CD4-positive, alpha-beta T cell treated with Interleukin-15 for 1 hour (primary cell): ENCODE results near the gene SSB.
"Not testable (repeated sequence)": the region's sequence is repeated elsewhere in the genome, so short reads cannot be mapped to it uniquely, and the experiment has no call there.

Experiments used
- DNase-seq: peaks from one replicate; pipeline ENCODE4 v3.0.0-alpha.2; 2020

Gene SSB

DNA sequence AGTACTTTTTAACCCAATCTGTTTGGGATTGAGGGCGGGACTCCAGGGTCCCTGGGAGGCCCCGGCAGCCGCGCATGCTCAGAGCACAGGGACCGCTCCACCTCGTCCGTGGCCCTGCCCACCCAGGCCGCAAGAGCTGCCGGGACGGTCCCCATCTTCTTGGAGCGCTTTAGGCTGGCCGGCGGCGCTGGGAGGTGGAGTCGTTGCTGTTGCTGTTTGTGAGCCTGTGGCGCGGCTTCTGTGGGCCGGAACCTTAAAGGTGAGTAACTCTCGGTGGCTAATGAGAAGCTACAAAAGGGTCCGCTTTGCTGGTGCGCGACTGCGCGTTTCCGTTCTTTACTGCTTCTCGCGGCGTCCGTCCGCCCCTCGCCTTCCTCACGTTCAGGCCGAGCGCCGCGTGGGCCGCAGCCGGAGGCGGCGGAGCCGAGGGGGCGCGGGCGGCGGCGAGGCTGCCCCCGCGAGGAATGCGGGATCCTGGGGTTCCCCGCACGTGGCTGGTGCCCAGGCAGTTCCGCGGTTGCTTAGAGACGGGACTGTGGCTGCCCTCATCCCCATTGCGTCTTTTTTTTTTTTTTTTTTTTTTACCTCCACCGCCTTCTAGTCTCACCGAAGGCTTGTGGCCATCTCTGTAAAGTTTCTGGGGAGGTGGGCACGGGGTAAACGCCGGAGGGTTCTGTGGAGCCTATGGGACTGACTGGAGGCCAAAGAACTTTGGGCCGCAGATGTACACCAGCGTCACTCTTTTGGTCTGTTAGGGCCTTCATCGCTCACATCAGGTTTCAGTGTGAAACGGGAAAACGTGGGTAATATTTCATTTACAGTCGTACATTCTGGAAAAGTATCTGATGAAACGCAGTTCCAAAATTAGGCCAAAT is at the start of gene SSB:
Gene SSB, plus strand, starts transcription at position 154 of the 875 bp plus-strand sequence. CDS start 2,090 bp downstream, outside the sequence.
- peak; percentile 95 for DNase-seq

- no peak for DNase-seq
Observed at GRCh38 chr2:169752752-169753151, 45.9 kb upstream of the SSB start.

- DNase-seq, result no peak
Observed at GRCh38 chr2:169755083-169755870, 43.4 kb upstream of the SSB start.

GRCh38 chr2:169756342-169756741 is 42.3 kb upstream of the SSB start:
- no peak for DNase-seq

- no peak for DNase-seq
Observed at GRCh38 chr2:169757356-169757755, 41.3 kb upstream of the SSB start.

DNA sequence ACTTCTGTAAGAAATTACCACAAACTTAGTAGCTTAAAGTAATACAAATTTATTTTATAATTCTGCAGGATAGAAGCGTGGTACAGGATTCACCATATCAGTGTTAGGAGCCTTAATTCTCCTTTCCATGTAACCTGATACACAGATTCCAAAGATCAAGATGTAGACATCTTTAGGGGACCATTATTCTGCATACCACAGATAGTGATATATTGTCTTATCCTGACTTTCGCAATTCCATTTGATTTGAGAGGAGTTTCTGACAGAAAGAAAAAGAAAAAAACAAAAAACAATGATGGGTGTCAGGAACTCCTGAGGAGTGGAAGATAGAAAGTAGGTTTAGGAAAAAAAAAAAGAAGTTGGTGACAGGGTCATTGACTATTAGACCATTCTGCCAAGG is 40.9 kb upstream of the SSB start:
- no peak for DNase-seq

DNA sequence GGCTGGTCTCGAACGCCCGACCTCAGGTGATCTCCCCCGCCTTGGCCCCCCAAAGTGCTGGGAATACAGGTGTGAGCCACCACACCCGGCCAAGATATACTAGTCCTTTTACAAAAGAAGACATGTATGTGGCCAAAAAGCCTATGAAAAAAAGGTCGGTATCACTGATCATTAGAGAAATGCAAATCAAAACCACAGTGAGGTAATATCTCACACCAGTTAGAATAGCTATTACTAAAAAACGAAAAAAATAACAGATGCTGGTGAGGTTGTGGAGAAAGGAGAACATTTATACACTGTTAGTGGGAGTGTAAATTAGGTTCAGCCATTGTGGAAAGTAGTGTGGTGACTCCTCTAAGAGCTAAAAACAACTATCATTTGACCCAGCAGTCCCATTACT is 38.7 kb upstream of the SSB start:
- no peak for DNase-seq

GRCh38 chr2:169760798-169761197 is 37.9 kb upstream of the SSB start:
- DNase-seq, result not testable (repeated sequence)

DNA sequence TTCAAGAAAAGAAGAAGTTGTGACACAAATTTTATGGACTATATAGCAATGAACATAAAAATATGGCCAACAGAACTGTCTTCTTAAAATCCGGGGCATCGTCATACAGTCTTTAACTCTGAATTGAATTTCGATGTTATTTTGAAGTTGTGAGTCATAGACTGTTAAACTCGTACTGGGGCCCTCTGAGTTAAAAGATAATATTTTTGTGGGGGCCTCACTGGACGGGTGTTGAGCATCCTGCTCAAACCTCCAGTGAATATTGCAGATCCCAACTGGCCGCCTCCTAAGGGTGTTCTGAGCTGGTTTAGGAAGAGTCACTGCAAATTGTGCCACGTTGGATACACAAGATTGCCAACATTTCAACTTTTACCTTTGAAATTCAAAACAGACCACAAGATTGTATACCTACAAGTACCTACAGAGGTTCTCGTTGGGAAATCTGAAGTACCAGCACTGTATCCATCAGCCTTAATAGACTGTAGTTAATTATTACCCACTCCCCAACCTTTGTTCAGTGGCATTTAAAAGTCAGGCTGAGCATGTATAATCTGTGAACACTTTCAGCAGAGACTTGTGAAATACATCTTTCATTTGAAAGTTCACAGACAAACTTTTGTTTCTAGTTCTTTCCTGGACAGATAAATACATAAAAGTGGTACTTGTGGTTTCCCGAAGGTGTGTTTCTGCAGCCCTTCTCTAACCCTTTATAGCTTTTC is 37.3 kb upstream of the SSB start:
- no peak for DNase-seq

GRCh38 chr2:169761970-169762292 is 36.7 kb upstream of the SSB start:
- DNase-seq, result no peak

DNA sequence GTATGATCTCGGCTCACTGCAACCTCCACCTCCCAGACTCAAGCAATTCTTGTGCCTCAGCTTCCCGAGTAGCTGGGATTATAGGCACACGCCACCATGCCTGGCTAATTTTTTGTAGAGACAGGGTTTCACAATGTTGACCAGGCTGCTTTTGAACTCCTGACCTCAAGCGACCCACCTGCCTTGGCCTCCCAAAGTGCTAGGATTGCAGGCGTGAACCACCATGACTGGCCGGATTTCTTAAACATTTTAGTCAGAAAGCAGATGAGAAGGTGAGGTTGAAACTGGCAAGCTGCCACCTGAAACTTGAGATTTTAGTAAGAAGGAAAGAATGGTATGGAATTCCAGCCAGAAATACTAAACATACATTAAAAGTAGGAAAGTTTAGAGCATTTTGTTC is 33.1 kb upstream of the SSB start:
- no peak for DNase-seq

DNA sequence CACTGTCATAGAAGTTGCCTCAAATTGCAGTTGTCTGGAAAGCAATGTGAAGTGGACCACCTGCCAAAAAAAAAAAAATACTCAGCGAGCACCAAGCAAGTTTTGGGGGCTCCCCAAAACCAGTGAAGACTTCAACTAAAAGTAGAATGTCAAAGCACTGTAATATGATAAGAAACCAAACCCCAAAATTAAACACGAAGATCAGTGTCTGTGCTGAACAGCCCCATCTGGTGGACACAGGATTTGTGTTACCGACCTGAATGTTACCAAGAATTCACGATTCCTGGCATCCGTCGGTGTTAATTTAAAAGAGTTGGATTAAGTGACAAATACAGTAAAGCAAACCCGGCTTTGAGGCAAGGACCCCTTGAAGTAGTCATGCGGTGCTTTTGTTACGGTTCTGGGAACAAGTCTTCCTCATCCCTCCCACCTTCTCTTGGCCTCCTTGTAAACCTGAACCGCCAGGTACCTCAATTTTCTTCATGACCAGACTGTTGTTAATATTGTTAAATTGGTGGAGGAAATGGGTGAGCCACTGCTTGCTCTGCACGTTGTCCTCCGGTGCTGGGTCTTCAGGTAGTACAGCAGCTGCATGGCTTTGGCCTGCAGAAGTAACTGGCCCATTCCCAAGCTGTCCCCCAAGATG is 31.3 kb upstream of the SSB start:
- DNase-seq, result peak; percentile 45

DNA sequence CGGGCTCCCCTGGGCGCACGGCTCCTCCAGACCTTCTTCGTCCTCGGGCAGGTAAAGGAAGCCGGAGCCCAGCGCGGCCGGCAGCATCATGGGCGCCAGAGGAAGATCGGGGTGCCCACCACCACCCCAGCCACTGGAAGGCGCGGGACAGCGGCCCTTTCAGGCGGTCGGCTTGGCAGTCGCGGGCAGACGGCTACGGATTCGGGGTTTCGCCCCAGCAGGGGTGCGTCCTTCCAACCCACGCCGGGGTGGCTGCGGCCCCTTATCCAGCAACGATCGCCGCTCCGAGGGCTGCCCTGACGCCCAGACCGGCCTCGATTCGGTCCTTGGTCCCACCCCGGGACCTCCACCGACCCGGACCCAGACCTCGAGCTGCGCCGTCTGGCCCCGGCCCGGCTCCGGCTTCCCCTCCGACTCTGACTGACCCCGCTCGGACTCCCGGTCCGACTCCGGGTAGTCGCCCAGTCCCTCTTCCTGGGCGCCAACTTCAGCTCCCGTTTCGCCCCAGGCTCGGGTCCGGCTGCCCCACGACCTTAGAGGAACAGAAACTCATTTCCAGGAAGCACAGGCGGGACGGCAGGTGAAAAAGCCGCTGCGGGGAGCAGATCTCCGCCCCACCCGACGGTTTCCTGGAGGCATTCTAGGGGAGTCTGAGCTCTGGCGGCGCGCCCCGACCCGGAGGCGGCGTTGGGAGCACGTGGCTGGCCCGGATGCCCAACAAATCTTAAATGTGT is 30.2 kb upstream of the SSB start:
- DNase-seq, result peak; percentile 23

DNA sequence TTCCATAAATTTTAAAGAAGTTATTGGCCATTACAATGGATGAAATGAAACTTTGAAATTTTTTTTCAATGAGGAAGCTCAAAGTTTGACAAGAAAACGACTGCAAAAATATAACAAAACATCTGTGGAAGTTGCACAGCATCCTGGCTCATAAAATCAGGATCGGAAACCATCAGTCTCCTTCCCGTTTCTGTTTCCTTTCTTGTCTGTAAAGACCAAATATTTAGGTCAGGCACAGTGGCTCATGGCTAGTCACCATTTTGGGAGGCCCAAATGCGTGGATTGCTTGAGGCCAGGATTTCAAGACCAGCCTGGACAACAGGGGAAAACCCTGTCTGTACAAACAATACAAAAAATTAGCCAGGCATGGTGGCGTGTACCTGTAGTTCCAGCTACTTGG is 27.6 kb upstream of the SSB start:
- DNase-seq, result no peak

GRCh38 chr2:169771612-169772011 is 27.1 kb upstream of the SSB start:
- no peak for DNase-seq

DNA sequence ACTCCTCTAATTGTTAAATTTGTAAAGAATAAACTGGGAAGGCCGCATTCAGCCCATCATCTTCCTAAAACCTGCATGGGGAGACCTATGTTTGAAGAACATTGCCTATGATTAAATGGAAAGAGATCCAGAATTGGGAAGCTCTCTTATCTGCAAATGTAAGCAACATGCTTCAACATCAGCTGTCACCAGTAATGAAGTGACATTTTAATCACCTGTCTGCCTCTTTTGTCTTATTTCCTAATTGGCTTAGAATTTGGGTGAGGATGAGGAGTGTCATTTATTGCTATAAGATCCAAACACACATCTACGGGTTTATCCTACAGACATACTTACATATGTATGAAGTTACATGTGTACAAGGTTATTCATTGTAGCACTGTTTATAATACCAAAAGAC is 26.0 kb upstream of the SSB start:
- DNase-seq, result no peak

DNA sequence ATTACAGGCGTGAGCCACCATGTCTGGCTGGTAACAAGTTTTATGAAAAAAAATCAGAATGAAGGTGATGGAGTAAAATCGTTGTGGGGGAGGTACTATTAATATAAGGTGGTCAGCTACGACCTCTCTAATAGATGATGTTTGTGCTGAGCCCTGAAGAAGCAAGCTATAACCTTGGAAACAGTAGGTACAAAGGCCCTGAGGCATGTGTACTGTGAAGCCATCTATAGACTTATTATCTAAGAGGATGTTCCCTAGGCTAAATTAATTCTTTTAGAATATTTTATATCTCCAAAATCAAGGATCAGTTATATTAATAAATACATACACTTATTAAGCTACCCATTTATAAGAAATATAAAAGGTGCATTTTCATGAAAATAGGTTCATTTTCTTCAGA is 23.3 kb upstream of the SSB start:
- no peak for DNase-seq

DNA sequence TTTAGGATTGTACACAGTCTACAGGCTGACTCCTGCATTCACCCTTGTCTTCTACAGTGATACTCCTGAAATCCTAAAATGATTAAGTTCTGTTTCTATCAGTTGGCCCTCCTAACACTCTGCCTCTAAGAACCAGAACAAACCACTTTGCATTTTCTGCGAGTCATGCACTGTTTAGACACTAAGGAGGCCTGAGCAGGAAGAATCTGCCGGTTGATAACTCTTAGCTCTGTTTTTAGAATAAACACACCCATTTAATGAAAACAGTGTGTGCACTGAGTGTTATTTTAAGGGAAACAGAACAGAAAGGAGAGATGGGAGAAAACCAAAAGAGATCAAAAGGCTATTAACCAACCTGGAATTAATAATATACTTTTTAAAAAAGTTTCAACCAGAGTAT is 22.9 kb upstream of the SSB start:
- DNase-seq, result no peak

GRCh38 chr2:169776252-169776761 is 22.4 kb upstream of the SSB start:
- no peak for DNase-seq

GRCh38 chr2:169778446-169778845 is 20.2 kb upstream of the SSB start:
- no peak for DNase-seq

GRCh38 chr2:169781249-169782013 is 17.2 kb upstream of the SSB start:
- no peak for DNase-seq
